ENCODE data around the gene SKIL.

Gene SKIL

GRCh38 chr3:170441412-170441811 lies 83.9 kb downstream of the SKIL start:
- DNase-seq: no peak

GRCh38 chr3:170442947-170443346 lies 85.4 kb downstream of the SKIL start:
- DNase-seq: no peak

- no peak for DNase-seq
These were observed 85.9 kb downstream of the SKIL start for GRCh38 chr3:170443457-170443856.

Measured in NCI-H1417 (cell line).